ENCODE results near the gene CXCL12. TPM values are rescaled to one million over a fixed set of nuclear protein-coding genes. Genes with fewer than 3 reads are reported as not detected.

The CXCL12 gene
- total RNA-seq, 1 experiment from 2014 or later = 0.82 TPM

GRCh38 chr10:44334091-44334490, 50.8 kb downstream of the CXCL12 start:
- CTCF ChIA-PET = no interaction called here
- H3K27me3 ChIP-seq (ENCODE audit: control insufficient read depth, insufficient read depth, low read length) = no peaks in the 10 kb centered on the region
- no peaks in the 10 kb centered on the region for H3K4me1 ChIP-seq (ENCODE audit: control insufficient read depth, insufficient read depth, low read length)
- POLR2A ChIA-PET = no interaction called here
- in situ Hi-C loops (cut with HindIII; ENCODE audit: low pct_unique_long_range_greater_than_20kb, low sequenced_read_pairs) (no loop called here), intact Hi-C loops (cut with micrococcal nuclease; ENCODE audit: unreplicated experiment) (no loop called here)
- H3K36me3 ChIP-seq (ENCODE audit: control insufficient read depth, insufficient read depth, low read length) = no peaks in the 10 kb centered on the region
- H3K27ac ChIP-seq (ENCODE audit: low read length) = no peak overlapping the region
- no TSS peak for BruUV-seq (replicated peaks)
- DNase-seq (ENCODE audit: low read depth, low spot score) (no peak), ATAC-seq (no peak)
- no peak for TF ChIP-seq SIN3A (IDR thresholded peaks at IDR 0.05; ENCODE audit: borderline replicate concordance, insufficient read depth, low read depth, low read length)
- TF ChIP-seq TCF7L2 (IDR thresholded peaks at IDR 0.05; ENCODE audit: low read depth, low read length) = no peak
- no peak for TF ChIP-seq POLR2AphosphoS5 (IDR thresholded peaks at IDR 0.05; ENCODE audit: low read depth, low read length)
- TF ChIP-seq REST (IDR thresholded peaks at IDR 0.05; ENCODE audit: insufficient read depth in 1 of 2, low read depth in 2 of 2, low read length in 1 of 2) = no peak
- TF ChIP-seq, protein P1, sequence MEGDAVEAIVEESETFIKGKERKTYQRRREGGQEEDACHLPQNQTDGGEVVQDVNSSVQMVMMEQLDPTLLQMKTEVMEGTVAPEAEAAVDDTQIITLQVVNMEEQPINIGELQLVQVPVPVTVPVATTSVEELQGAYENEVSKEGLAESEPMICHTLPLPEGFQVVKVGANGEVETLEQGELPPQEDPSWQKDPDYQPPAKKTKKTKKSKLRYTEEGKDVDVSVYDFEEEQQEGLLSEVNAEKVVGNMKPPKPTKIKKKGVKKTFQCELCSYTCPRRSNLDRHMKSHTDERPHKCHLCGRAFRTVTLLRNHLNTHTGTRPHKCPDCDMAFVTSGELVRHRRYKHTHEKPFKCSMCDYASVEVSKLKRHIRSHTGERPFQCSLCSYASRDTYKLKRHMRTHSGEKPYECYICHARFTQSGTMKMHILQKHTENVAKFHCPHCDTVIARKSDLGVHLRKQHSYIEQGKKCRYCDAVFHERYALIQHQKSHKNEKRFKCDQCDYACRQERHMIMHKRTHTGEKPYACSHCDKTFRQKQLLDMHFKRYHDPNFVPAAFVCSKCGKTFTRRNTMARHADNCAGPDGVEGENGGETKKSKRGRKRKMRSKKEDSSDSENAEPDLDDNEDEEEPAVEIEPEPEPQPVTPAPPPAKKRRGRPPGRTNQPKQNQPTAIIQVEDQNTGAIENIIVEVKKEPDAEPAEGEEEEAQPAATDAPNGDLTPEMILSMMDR (IDR thresholded peaks at IDR 0.05) = no peak
- no peaks in the 10 kb centered on the region for H3K9me3 ChIP-seq (ENCODE audit: control insufficient read depth, insufficient read depth, low read depth, low read length)
- H3K4me3 ChIP-seq (ENCODE audit: low read depth in 2 of 2, low read length in 2 of 2) = no peak overlapping the region

DNA sequence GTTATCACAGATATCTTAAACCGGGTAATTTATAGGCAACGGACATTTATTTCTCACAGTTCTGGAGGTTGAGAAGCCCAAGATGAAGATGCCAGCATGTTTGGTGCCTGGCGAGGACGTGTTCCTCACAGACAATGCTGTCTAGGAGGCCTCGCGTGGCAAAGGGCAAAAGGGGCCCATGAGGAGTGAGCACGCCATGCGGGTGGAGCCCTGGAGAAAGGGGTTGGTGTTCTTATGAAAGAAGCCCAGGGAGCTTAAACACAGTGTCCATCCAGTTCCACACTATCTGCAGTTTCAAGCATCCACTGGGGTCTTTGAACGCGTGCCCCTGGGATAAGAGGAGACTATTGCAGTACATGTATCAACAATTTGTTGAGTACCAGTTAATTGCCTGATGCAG, 51.4 kb downstream of the CXCL12 start:
- TF ChIP-seq REST (IDR thresholded peaks at IDR 0.05; ENCODE audit: insufficient read depth in 1 of 2, low read depth in 2 of 2, low read length in 1 of 2) = no peak
- no peak for TF ChIP-seq TCF7L2 (IDR thresholded peaks at IDR 0.05; ENCODE audit: low read depth, low read length)
- ATAC-seq (no peak), DNase-seq (ENCODE audit: low read depth, low spot score) (no peak)
- Histone ChIP-seq H3K36me3 (ENCODE audit: control insufficient read depth, insufficient read depth, low read length) (no peaks in the 10 kb centered on the region), H3K27me3 (ENCODE audit: control insufficient read depth, insufficient read depth, low read length) (no peaks in the 10 kb centered on the region), H3K9me3 (ENCODE audit: control insufficient read depth, insufficient read depth, low read depth, low read length) (no peaks in the 10 kb centered on the region), H3K4me1 (ENCODE audit: control insufficient read depth, insufficient read depth, low read length) (no peaks in the 10 kb centered on the region), H3K4me3 (ENCODE audit: low read depth in 2 of 2, low read length in 2 of 2) (no peak overlapping the region), H3K27ac (ENCODE audit: low read length) (no peak overlapping the region)
- in situ Hi-C loops (cut with HindIII; ENCODE audit: low pct_unique_long_range_greater_than_20kb, low sequenced_read_pairs) = no loop called here
- ChIA-PET POLR2A (no interaction called here), CTCF (no interaction called here)
- BruUV-seq (replicated peaks) = no TSS peak
- intact Hi-C loops (cut with micrococcal nuclease; ENCODE audit: unreplicated experiment) = no loop called here
